ENCODE data around the gene KIF2C.

GRCh38 chr1:44694863-44695478 is 44.7 kb upstream of the KIF2C start:
- no peak for TF ChIP-seq POLR2A (IDR thresholded peaks at IDR 0.05)
- TF ChIP-seq CTCF (IDR thresholded peaks at IDR 0.05) = no peak
